A549 treated with CORT108297 at 1 μM for 4 hours (cell line): Measurements from ENCODE around the gene SKIC8. TPM values are rescaled to one million over a fixed set of nuclear protein-coding genes. Genes with fewer than 3 reads are reported as not detected.

ENCODE experiments used
- total RNA-seq: library from RNA; stranded (reverse); fragments of 200-300 nt; extraction: Qiagen RNA extraction; gene quantifications from 5 replicates; pipeline ENCODE4 v1.2.3, GENCODE V29; 2022

SKIC8 gene
- 83.4 to 120 TPM (median 84.9 TPM) in 5 replicates for total RNA-seq

GRCh38 chr15:78299101-78299930 lies at the start of gene SKIC8:
SKIC8 (minus strand) TSS chr15:78299609; CDS start chr15:78295686, 3,923 bp downstream.

GRCh38 chr15:78340231-78341056 lies 41.0 kb upstream of the SKIC8 start, which contains the start of gene CRABP1:
CRABP1 (plus strand) TSS chr15:78340353; CDS start chr15:78340429, 76 bp downstream.

GRCh38 chr15:78264304-78265136 lies 34.9 kb downstream of the SKIC8 start, which contains the start of gene DNAJA4:
DNAJA4 (plus strand) TSS chr15:78264562; CDS start chr15:78264764, 202 bp downstream.

GRCh38 chr15:78234515-78235040 lies 64.8 kb downstream of the SKIC8 start, which contains the start of gene ACSBG1:
ACSBG1 (minus strand) TSS chr15:78234565; CDS start chr15:78234501, 64 bp downstream.

Other genes with a start within 250 kb of the SKIC8 start
- gene TBC1D2B, start 221.9 kb downstream of the SKIC8 start, total RNA-seq: 13.3 to 16.9 TPM (median 13.8 TPM) in 5 replicates
- not detected in 5 replicates for gene SH2D7, start 207.0 kb downstream of the SKIC8 start, total RNA-seq
- 26.5 to 31.2 TPM (median 27.3 TPM) in 5 replicates for gene CIB2, start 168.2 kb downstream of the SKIC8 start, total RNA-seq
- 66.0 to 103 TPM (median 74.3 TPM) in 5 replicates for gene IDH3A, start 150.2 kb downstream of the SKIC8 start, total RNA-seq
- gene ACSBG1, start 65.0 kb downstream of the SKIC8 start, total RNA-seq: 0.15 to 0.39 TPM (median 0.16 TPM) in 5 replicates
- gene DNAJA4, start 35.0 kb downstream of the SKIC8 start, total RNA-seq: 0.06 TPM in 1 of 5 replicates, not detected in the others
- 1.6 to 2.3 TPM (median 1.8 TPM) in 5 replicates for gene CRABP1, start 40.7 kb upstream of the SKIC8 start, total RNA-seq
- 32.8 to 49.2 TPM (median 43.7 TPM) in 5 replicates for gene IREB2, start 138.6 kb upstream of the SKIC8 start, total RNA-seq
- 5.8 to 6.7 TPM (median 6.1 TPM) in 5 replicates for gene HYKK, start 208.0 kb upstream of the SKIC8 start, total RNA-seq
- 378 to 535 TPM (median 393 TPM) in 5 replicates for gene PSMA4, start 240.8 kb upstream of the SKIC8 start, total RNA-seq